Measurements from ENCODE around the gene MYRIP. TPM values are rescaled to one million over a fixed set of nuclear protein-coding genes. Genes with fewer than 3 reads are reported as not detected.

MYRIP gene
- total RNA-seq, 1 donor = under 0.01 TPM

DNA sequence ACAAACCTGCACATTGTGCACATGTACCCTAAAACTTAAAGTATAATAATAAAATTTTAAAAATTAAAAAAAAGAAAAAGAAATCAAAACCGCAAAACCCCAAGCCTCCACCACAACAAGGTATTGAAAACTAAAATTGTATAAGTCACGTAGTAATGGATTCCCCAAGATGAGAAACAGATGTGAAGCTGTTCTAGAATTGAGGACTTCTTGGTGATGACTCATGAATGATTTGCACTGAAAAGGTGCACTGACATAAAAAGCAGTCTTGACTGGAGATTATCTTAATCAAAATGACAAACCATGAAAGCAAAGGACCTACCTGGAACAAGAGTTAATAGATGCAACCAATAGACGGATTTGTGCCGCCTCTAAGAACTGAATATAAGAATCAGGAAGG is 225.8 kb downstream of the MYRIP start:
- H2AFZ ChIP-seq (ENCODE audit: low read length) = no peak overlapping the region
- no peaks in the 10 kb centered on the region for H3K9me3 ChIP-seq (ENCODE audit: low read depth, low read length)
- TF ChIP-seq, protein P1, sequence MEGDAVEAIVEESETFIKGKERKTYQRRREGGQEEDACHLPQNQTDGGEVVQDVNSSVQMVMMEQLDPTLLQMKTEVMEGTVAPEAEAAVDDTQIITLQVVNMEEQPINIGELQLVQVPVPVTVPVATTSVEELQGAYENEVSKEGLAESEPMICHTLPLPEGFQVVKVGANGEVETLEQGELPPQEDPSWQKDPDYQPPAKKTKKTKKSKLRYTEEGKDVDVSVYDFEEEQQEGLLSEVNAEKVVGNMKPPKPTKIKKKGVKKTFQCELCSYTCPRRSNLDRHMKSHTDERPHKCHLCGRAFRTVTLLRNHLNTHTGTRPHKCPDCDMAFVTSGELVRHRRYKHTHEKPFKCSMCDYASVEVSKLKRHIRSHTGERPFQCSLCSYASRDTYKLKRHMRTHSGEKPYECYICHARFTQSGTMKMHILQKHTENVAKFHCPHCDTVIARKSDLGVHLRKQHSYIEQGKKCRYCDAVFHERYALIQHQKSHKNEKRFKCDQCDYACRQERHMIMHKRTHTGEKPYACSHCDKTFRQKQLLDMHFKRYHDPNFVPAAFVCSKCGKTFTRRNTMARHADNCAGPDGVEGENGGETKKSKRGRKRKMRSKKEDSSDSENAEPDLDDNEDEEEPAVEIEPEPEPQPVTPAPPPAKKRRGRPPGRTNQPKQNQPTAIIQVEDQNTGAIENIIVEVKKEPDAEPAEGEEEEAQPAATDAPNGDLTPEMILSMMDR (IDR thresholded peaks at IDR 0.05; ENCODE audit: extremely low read depth, low read depth, low read length) = no peak
- no peaks in the 10 kb centered on the region for H3K27me3 ChIP-seq (ENCODE audit: insufficient read depth, low read length)
- DNase-seq (ENCODE audit: insufficient read length, low spot score, missing footprints) = no peak
- no peaks in the 10 kb centered on the region for H3K36me3 ChIP-seq (ENCODE audit: insufficient read depth, low read length)
- no peaks in the 10 kb centered on the region for H3K79me2 ChIP-seq (ENCODE audit: insufficient read depth, low read length)
- no peak overlapping the region for H3K4me3 ChIP-seq (ENCODE audit: insufficient read depth, low read length)
- no peak overlapping the region for H3K4me2 ChIP-seq (ENCODE audit: insufficient read depth, low read length)
- no peaks in the 10 kb centered on the region for H3K4me1 ChIP-seq (ENCODE audit: insufficient read depth, low read length)
- H3K27ac ChIP-seq (ENCODE audit: low read depth, low read length) = no peak overlapping the region
- no peaks in the 10 kb centered on the region for H4K20me1 ChIP-seq (ENCODE audit: insufficient read depth, low read length)

DNA sequence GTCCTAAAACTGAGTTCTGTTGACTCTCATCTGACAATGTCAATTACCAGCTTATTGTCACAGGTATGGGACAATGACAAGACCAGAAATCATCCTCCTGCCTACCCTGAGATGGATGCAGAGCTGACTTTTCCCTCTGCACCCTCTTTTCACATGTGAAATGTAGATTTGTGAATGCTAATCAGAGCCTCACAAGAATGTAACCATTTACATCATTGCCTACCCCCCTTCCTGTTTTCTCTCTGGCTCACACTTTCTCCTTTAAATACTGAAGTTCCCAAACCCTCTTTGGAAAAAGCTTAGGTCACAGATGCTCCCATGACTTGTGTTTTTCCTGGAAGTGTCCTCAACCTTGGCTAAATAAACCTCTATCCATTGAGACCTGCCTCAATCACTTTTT is 228.2 kb downstream of the MYRIP start:
- no peaks in the 10 kb centered on the region for H3K27me3 ChIP-seq (ENCODE audit: insufficient read depth, low read length)
- H3K4me1 ChIP-seq (ENCODE audit: insufficient read depth, low read length) = peaks cover under 1% of the 10 kb centered on the region

DNA sequence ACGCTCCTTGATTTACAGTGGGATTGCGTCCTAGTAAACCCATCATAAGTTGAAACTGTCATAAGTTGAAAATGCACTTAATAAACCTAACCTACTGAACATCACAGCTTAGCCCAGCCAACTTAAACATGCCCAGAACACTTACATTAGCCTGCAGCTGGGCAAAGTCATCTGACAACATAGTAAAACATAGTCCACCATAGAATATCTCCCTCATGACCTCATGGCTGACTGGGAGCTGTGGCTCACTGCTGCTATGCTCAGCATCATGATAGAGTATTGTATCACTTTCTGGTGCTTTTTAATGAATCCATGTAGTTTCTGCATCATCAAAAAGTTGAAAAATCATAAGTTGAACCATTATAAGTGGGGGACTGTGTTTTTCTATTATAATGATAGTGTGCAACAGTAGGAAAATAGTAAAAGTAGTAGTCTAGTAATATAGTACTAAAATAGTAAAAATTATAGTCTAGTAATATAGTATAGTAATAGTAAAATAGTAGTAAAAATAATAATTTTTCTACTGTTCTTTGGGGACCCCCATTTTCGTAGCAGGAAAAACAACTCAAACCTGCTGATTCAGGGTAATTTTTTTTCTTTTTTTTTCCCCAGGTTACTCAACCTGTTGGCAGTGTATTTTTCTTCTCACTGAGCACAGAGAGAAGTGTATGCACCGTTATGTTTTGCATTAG is 233.5 kb downstream of the MYRIP start:
- no peaks in the 10 kb centered on the region for H3K79me2 ChIP-seq (ENCODE audit: insufficient read depth, low read length)
- no peaks in the 10 kb centered on the region for H3K9me3 ChIP-seq (ENCODE audit: low read depth, low read length)
- no peaks in the 10 kb centered on the region for H4K20me1 ChIP-seq (ENCODE audit: insufficient read depth, low read length)
- H3K4me2 ChIP-seq (ENCODE audit: insufficient read depth, low read length) = peak overlapping the region; percentile 9
- TF ChIP-seq, protein P1 (IDR thresholded peaks at IDR 0.05; ENCODE audit: extremely low read depth, low read depth, low read length) = no peak
- H3K4me3 ChIP-seq (ENCODE audit: insufficient read depth, low read length) = no peak overlapping the region
- no peaks in the 10 kb centered on the region for H3K27me3 ChIP-seq (ENCODE audit: insufficient read depth, low read length)
- peak; percentile 66 for DNase-seq (ENCODE audit: insufficient read length, low spot score, missing footprints)
- H3K36me3 ChIP-seq (ENCODE audit: insufficient read depth, low read length) = no peaks in the 10 kb centered on the region
- H2AFZ ChIP-seq (ENCODE audit: low read length) = no peak overlapping the region
- no peak overlapping the region for H3K27ac ChIP-seq (ENCODE audit: low read depth, low read length)
- peaks cover 29% of the 10 kb centered on the region for H3K4me1 ChIP-seq (ENCODE audit: insufficient read depth, low read length)

More for the DNA sequence above, 228.2 kb downstream of the MYRIP start:
- Histone ChIP-seq H3K9me3 (ENCODE audit: low read depth, low read length) (no peaks in the 10 kb centered on the region), H3K27ac (ENCODE audit: low read depth, low read length) (no peak overlapping the region), H4K20me1 (ENCODE audit: insufficient read depth, low read length) (no peaks in the 10 kb centered on the region), H2AFZ (ENCODE audit: low read length) (no peak overlapping the region), H3K4me3 (ENCODE audit: insufficient read depth, low read length) (no peak overlapping the region), H3K79me2 (ENCODE audit: insufficient read depth, low read length) (no peaks in the 10 kb centered on the region), H3K4me2 (ENCODE audit: insufficient read depth, low read length) (no peak overlapping the region), H3K36me3 (ENCODE audit: insufficient read depth, low read length) (no peaks in the 10 kb centered on the region)
- DNase-seq (ENCODE audit: insufficient read length, low spot score, missing footprints) = no peak
- TF ChIP-seq, protein P1 (IDR thresholded peaks at IDR 0.05; ENCODE audit: extremely low read depth, low read depth, low read length) = no peak

DNA sequence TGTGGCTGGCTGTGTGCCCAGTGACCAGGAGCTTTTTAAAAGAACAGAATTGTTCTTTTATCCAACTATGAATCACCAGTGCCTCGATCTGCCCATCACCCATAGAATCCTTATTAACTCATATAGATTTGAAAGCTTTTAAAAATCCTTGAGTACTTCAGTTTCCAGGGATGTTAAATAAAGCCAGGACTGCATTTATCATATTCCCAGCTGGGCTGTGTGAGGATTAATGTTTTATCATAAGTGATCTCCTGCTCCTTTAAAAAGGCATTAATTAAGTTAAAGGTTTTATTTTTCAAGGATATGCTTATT is 234.0 kb downstream of the MYRIP start:
- H2AFZ ChIP-seq (ENCODE audit: low read length) = no peak overlapping the region
- no peaks in the 10 kb centered on the region for H3K36me3 ChIP-seq (ENCODE audit: insufficient read depth, low read length)
- H3K27me3 ChIP-seq (ENCODE audit: insufficient read depth, low read length) = no peaks in the 10 kb centered on the region
- no peak overlapping the region for H3K27ac ChIP-seq (ENCODE audit: low read depth, low read length)
- no peaks in the 10 kb centered on the region for H4K20me1 ChIP-seq (ENCODE audit: insufficient read depth, low read length)
- TF ChIP-seq, protein P1 (IDR thresholded peaks at IDR 0.05; ENCODE audit: extremely low read depth, low read depth, low read length) = no peak
- H3K4me2 ChIP-seq (ENCODE audit: insufficient read depth, low read length) = peak overlapping the region; percentile 9
- no peak overlapping the region for H3K4me3 ChIP-seq (ENCODE audit: insufficient read depth, low read length)
- H3K9me3 ChIP-seq (ENCODE audit: low read depth, low read length) = no peaks in the 10 kb centered on the region
- no peaks in the 10 kb centered on the region for H3K79me2 ChIP-seq (ENCODE audit: insufficient read depth, low read length)
- no peak for DNase-seq (ENCODE audit: insufficient read length, low spot score, missing footprints)
- peaks cover 29% of the 10 kb centered on the region for H3K4me1 ChIP-seq (ENCODE audit: insufficient read depth, low read length)

All from osteoblast (primary cell).